GM19397 (cell line): ENCODE data around the gene SLAMF1.
A peak's percentile ranks its signal among the peaks of the same experiment; 100 is the strongest.
"Not testable (repeated sequence)": the region's sequence is repeated elsewhere in the genome, so short reads cannot be mapped to it uniquely, and the experiment has no call there.

Source experiments
- ATAC-seq: cut with Tn5 transposase; IDR thresholded peaks from one replicate; pipeline ENCODE4 v1.9.1; 2021; ENCODE audit warnings: mild to moderate bottlenecking, moderate library complexity; ENCODE audit not compliant: unreplicated experiment

SLAMF1 gene

DNA sequence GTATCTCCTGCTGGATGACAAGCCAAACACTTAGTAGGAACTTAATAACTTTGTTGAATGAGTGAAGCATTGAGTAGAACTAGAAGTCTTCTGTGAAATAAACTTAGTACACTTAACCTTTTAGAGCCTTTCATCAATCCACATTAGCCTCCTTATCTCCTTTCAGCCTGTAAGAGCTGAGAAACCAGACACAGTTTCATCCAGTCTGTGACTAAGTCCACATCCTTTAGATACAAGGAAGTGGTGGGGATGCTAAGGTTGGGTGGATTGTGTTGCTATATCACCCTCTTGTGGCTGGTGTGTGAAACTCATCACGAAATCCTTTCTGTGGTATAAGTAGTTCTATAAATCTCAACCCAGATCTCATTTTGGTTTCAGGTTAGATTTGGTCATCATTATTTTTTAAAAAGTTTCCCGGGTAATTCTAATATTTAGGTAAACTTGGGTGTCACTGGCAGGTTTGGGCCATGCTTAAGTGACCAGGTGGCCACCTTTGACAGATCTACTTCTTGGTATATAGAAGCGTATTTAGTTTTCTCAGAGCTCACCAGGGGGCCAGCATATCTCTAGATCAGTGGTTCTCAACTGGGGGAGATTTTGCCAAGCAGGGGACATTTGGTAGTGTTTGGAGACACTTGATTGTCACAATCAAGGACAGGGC is 39.7 kb downstream of the SLAMF1 start:
- peak; percentile 54 for ATAC-seq

- peak; percentile 6 for ATAC-seq
Observed at GRCh38 chr1:160606611-160607010, 40.2 kb downstream of the SLAMF1 start.

DNA sequence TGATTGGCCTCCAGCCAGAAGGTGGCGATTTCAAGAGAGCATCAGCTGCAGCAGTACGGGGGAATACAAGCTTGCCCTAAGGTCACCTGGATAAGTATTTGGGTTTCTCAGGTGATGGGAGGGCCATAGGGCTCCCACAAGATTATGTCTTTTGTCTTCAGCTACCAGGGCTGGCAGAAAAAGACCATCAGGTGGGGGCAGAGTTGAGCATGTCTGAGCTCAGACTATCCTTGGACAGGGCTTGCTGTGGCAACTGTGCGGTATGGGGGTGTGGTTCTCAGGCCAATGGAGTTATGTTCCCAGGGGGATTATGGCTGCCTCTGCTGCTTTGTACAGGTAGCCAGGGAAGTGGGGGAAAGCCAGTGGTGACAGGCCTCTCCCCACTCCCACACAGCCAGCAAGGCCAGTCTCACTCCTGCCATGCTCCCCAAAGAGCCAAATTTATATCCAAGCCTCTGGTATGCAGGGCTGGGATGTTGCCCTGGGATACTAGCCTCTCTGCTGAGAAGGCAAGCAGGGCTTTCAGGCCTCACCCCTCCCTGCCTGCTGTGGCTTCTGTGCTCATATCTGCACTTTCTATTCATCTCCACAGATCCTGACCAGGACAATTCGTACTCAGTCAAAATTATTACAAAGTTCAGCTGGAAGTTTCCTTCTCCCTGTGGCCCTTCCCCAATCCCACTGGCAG is 40.9 kb downstream of the SLAMF1 start:
- ATAC-seq, result no peak

DNA sequence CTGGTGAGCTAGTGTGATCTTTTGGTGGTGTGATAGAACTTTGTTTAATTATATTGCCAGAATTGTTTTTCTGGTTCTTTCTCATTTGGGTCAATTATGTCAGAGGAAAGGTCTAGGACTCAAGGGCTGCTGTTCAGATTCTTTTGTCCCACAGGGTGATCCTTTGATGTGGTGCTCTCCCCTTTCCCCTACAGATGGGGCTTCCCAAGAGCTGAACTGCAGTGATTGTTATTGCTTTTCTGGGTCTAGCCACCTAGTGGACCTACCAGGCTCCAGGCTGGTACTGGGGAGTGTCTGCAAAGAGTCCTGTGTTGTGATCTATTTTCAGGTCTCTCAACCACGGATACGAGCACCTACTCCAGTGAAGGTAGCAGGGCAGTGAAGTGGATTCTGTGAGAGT is 41.6 kb downstream of the SLAMF1 start:
- no peak for ATAC-seq

GRCh38 chr1:160597705-160598104 is 49.1 kb downstream of the SLAMF1 start:
- no peak for ATAC-seq

DNA sequence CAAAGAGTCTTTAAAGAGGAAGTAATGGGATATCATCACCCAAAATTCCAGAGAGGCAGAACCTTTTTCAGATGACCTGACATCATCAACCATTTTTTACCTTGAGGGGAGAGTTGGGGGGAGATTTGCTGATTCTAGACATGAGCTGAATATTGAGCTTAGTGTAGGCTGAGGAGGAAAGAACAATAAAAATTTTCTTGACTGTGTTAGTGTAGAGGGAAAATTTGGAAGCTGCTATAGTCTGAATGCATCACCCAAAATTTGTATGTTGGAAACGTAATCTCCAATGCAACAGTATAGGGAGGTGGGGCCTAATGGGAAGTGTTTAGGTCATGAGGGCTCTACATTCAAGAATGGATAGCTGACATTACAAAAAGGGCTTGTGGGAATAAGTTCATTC is 49.8 kb downstream of the SLAMF1 start:
- ATAC-seq, result no peak

- ATAC-seq, result no peak
Observed at GRCh38 chr1:160590488-160590887, 56.4 kb downstream of the SLAMF1 start.

- ATAC-seq, result no peak
Observed at GRCh38 chr1:160588468-160588867, 58.4 kb downstream of the SLAMF1 start.

DNA sequence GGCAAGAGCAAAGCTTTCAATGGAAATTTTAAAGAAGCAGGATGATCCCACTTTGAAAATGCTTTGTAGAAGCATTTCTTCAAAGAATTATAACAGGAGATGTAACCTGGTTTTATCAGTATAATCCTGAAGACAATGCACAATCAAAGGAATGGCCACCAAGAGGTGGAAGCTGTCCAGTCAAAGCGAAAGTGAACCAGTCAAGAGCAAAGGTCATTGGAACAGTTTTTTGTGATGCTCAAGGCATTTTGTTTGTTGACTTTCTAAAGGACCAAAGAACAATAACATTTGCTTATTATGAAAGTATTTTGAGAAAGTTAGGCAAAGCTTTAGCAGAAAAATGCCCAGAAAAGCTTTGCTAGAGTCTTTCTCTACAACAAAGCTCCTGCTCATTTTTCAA is 62.1 kb downstream of the SLAMF1 start:
- ATAC-seq, result no peak

DNA sequence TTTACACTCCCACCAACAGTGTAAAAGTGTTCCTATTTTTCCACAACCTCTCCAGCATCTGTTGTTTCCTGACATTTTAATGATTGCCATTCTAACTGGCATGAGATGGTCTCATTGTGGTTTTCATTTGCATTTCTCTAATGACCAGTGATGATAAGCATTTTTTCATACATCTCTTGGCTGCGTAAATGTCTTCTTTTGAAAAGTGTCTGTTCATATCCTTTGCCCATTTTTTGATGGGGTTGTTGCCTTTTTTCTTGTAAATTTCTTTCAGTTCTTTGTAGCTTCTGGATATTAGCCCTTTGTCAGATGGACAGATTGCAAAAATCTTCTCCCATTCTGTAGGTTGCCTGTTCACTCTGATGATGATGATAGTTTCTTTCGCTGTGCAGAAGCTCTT is 63.9 kb downstream of the SLAMF1 start:
- not testable (repeated sequence) for ATAC-seq

- ATAC-seq, result no peak
Observed at GRCh38 chr1:160581961-160582360, 64.9 kb downstream of the SLAMF1 start.

- no peak for ATAC-seq
Observed at GRCh38 chr1:160580221-160580812, 66.5 kb downstream of the SLAMF1 start.

DNA sequence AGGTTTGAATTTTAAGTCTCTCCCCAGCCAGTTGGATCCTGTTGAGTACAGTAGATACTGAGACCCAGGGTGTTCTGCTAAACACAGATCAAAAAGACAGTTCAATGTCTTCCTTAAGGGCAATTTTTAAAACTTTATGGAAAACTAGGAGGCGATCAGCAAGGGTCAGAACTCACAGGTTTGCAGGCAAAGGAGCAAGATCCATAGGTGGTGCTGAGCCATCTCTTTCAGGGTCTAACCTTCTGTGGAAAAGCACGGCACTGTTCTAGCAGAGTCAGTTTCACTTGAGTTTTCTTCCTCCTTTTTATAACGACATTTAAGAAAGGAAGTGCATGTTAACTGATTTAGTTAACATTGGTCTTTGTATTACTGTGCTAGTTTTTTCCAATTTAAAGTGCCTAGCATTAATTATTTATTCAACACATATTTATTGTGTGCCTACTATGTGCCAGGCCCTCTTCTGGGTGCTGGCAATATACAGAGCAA is 67.6 kb downstream of the SLAMF1 start, which contains the start of gene CD84:
Gene CD84, minus strand, starts transcription at position 281 of the 486 bp plus-strand sequence. Its CDS starts 59 bp downstream, at position 222.
- no peak for ATAC-seq

GRCh38 chr1:160578525-160579191 is 68.2 kb downstream of the SLAMF1 start:
- no peak for ATAC-seq

GRCh38 chr1:160578175-160578524 is 68.7 kb downstream of the SLAMF1 start:
- no peak for ATAC-seq

GRCh38 chr1:160577671-160578070 is 69.2 kb downstream of the SLAMF1 start:
- no peak for ATAC-seq

- ATAC-seq, result no peak
Observed at GRCh38 chr1:160576884-160577283, 70.0 kb downstream of the SLAMF1 start.

DNA sequence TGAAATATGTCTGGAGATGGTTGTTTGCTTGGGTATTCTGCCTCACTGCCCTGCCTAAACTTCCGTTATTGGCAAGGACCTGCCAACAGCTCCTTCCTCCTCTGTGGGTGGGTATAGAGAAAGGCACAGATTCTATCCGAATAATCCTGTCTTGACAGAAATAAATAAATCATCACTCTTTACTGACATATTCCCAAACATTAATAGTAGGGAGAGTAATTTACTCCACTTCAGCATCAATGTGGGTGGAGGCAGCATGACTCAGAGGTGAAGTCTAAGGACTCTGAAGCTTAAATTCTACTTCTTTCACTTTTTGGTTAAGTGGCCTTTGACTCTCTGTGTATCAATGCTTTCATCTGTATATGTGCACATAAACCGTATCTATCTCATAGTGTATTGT is 70.5 kb downstream of the SLAMF1 start:
- no peak for ATAC-seq

GRCh38 chr1:160575112-160575664 is 71.7 kb downstream of the SLAMF1 start:
- ATAC-seq, result no peak

DNA sequence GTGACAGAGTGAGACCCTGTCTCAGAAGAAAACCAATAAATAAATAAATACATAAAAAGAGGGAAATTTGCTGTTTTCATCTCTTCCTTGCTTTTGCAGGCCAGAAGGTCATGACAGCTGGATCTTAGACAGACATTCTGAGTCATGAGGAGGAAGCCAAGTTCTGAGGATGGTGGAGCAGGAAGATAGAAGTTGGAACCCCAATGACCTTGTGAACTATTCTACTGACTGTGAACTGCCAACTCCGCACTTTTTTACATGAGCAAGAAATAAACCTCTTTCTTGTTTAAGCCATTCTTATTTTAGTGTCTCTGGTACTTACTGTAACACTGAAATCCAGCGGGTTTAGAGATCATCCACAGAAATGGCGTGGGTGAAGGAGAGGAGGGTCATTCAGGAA is 76.0 kb downstream of the SLAMF1 start:
- no peak for ATAC-seq

GRCh38 chr1:160569806-160570205 is 77.0 kb downstream of the SLAMF1 start:
- no peak for ATAC-seq
